Measurements from ENCODE around the gene HS6ST3.

The HS6ST3 gene

DNA sequence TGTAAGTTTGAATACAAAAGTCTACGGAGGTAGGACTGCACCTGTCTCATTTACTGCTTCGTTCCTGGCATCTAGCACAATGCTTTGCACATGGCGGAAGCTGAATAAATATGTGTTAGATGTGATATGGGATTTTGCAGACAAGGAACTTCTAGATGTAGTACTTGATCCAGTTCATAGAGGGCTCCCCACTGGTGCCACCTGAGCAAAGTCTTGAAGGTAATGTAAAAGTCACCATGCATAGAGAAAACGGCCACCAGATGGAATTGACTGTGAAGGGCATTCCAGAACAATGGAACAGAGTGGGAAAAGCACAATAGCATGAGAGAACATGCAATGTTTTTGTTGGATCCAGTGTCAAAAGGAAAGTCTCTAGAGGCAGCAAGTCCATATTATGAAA, 209.3 kb downstream of the HS6ST3 start:
- POLR2A ChIA-PET, result no interaction called here
- TF ChIP-seq, protein P1, sequence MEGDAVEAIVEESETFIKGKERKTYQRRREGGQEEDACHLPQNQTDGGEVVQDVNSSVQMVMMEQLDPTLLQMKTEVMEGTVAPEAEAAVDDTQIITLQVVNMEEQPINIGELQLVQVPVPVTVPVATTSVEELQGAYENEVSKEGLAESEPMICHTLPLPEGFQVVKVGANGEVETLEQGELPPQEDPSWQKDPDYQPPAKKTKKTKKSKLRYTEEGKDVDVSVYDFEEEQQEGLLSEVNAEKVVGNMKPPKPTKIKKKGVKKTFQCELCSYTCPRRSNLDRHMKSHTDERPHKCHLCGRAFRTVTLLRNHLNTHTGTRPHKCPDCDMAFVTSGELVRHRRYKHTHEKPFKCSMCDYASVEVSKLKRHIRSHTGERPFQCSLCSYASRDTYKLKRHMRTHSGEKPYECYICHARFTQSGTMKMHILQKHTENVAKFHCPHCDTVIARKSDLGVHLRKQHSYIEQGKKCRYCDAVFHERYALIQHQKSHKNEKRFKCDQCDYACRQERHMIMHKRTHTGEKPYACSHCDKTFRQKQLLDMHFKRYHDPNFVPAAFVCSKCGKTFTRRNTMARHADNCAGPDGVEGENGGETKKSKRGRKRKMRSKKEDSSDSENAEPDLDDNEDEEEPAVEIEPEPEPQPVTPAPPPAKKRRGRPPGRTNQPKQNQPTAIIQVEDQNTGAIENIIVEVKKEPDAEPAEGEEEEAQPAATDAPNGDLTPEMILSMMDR (IDR thresholded peaks at IDR 0.05; ENCODE audit: control extremely low read depth, extremely low read depth, low read depth, missing control alignments), result no peak
- CTCF ChIA-PET, result interaction anchor here (1.5 kb wide), 1 partner anchor 20 kb away, joined by 4 read pairs; no protein-coding TSS in a partner anchor
- DNase-seq (ENCODE audit: extremely low spot score), result no peak

DNA sequence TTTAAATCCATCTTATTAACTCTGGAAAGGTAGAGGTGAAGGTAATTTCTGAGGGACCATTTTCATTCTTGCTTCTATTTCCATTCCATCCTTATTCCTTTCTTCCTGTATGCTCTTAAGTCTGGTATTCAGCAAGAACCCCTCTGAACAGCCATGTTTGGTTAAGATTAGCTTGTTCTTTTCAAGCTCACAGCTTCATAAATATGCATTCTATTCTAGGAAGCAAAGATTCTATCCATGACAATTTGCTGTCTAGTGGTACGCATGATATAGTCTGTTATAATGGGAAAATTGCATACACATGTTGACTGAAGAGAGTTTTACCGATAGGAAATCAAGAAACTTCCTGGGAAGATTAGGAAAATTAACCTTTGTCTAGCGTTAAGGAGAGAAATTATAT, 218.7 kb downstream of the HS6ST3 start:
- POLR2A ChIA-PET, result no interaction called here
- TF ChIP-seq, protein P1 (IDR thresholded peaks at IDR 0.05; ENCODE audit: control extremely low read depth, extremely low read depth, low read depth, missing control alignments), result no peak

DNA sequence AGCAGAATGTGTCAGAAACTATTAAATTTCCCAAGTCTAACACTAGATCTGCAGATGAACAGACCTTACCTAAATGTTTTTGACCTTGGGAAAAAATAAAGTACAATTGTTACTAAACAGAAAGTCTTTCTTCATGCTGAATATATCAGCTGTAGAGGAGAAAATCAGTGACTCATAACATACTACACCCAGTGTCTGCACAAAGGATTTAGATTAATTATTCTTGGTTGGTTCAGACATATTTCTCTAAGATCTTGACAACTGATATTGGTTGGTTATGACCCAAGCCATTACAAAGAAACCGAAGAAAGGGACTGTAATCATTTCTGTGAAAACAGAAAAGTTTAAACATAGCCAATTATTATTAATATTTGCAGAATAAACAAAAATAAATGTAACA, 225.1 kb downstream of the HS6ST3 start:
- no peak for DNase-seq (ENCODE audit: extremely low spot score)
- ChIA-PET CTCF (no interaction called here), POLR2A (no interaction called here)
- TF ChIP-seq, protein P1 (IDR thresholded peaks at IDR 0.05; ENCODE audit: control extremely low read depth, extremely low read depth, low read depth, missing control alignments), result no peak

More for the DNA sequence above, 218.7 kb downstream of the HS6ST3 start:
- DNase-seq (ENCODE audit: extremely low spot score), result no peak
- CTCF ChIA-PET, result interaction anchor here (2.8 kb wide), 1 partner anchor 8 kb away, joined by 6 read pairs; no protein-coding TSS in a partner anchor

DNA sequence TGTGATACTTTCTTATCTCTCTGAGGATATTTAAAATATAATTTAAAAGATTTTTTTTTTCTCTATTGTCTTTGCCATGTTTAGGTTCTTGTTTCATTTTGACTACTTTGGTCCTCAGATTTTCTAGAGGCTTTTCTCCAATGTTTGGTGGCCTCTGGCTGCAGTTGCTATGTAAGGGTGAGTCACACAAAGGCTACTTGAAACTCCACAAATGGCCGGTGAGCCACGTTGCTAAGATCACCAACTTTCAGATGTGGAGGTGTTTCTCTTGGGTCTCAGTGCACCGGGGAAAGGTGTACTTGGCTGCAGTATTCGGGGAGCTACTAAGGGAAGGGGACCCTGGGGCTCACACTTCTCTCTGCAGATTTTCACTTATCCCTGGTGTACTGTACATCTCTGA, 248.1 kb downstream of the HS6ST3 start:
- ChIA-PET POLR2A (no interaction called here), CTCF (no interaction called here)
- DNase-seq (ENCODE audit: extremely low spot score), result peak; percentile 24
- TF ChIP-seq, protein P1 (IDR thresholded peaks at IDR 0.05; ENCODE audit: control extremely low read depth, extremely low read depth, low read depth, missing control alignments), result no peak

DNA sequence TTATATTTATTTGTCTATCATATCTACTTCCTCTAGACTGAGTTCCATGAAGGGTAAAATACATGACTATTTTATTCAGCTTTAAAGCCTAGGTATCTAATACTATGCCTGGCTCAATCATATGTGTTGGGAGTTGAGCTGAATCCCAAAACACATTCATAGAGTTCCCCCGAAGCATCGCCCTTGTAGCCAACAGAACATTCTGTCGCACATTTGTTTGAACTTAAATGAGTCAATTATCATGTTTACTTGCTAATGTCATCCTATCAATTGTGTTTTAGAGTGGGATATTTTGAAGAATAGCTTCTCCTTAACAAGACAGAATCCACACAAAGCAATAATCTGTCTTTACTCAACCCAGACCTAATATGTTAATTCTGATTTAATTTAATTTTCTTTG, 252.4 kb downstream of the HS6ST3 start:
- no peak for DNase-seq (ENCODE audit: extremely low spot score)
- CTCF ChIA-PET, result interaction anchor here (1.1 kb wide), 1 partner anchor 9 kb away, joined by 3 read pairs; no protein-coding TSS in a partner anchor
- TF ChIP-seq, protein P1 (IDR thresholded peaks at IDR 0.05; ENCODE audit: control extremely low read depth, extremely low read depth, low read depth, missing control alignments), result no peak
- POLR2A ChIA-PET, result no interaction called here

DNA sequence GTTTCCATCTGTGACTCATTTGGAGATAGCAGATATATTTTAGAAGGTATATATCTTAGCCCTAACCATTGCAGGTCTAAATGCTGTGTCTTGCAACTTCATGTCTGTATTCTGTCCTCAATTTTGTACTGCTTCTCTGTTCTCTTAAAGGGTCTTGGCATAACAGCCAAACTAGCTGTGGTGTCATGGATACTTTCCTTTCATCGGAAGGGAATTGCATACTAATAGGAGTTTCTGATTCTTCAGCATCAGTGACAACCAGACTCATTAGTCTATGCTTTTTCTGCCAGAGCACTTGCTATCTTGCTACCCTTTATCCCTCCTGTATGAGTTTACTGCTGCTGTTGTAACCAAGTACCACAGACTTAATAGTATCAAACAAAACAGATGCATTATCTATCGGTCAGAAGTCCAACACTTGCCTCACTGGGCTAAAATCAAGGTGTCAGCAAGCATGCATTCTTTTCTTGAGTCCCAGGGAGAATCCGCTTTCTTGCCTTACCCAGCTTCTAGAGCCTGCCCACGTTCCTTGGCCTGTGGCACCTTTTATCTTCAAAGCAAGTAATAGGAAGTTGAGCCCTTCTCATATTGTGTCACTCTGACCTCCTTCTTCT, 253.1 kb downstream of the HS6ST3 start:
- no peak for DNase-seq (ENCODE audit: extremely low spot score)
- POLR2A ChIA-PET, result no interaction called here
- CTCF ChIA-PET, result interaction anchor here (1.1 kb wide), 1 partner anchor 9 kb away, joined by 3 read pairs; no protein-coding TSS in a partner anchor
- TF ChIP-seq, protein P1 (IDR thresholded peaks at IDR 0.05; ENCODE audit: control extremely low read depth, extremely low read depth, low read depth, missing control alignments), result no peak

Data from GM10248 (cell line).